SK-N-SH treated with all-trans-retinoic acid at 6 μM for 48 hours (cell line): ENCODE results near the gene PAEP.

Experiments used
- ATAC-seq: fragments of 200-7000 bp; cut with Tn5 transposase; 3 replicates; pipeline ENCODE4 v1.9.1; 2020; ENCODE audit warnings: mild to moderate bottlenecking, moderate library complexity
- ARNTL ChIP-seq: fragments of 450-650 bp; formaldehyde crosslinking; IDR thresholded peaks from 2 replicates; pipeline ENCODE4 v1.5.0; 2020; ENCODE audit warnings: low read depth, mild to moderate bottlenecking, moderate library complexity, borderline replicate concordance
- BACH2 ChIP-seq: fragments of 250-450 bp; sonication (Bioruptor Pico); IDR thresholded peaks from 2 replicates; pipeline ENCODE4 v1.9.0; 2021; ENCODE audit warnings: mild to moderate bottlenecking, borderline replicate concordance
- CSDC2 ChIP-seq: fragments of 250-450 bp; sonication (Bioruptor Pico); IDR thresholded peaks from 2 replicates; pipeline ENCODE4 v1.5.0; 2020; ENCODE audit warnings: mild to moderate bottlenecking, moderate library complexity
- ESRRG ChIP-seq: fragments of 250-450 bp; sonication (Bioruptor Pico); IDR thresholded peaks from 2 replicates; pipeline ENCODE4 v1.6.1; 2021; ENCODE audit warnings: mild to moderate bottlenecking
- ISL1 ChIP-seq: fragments of 250-450 bp; sonication (Bioruptor Pico); IDR thresholded peaks from 2 replicates; pipeline ENCODE4 v2.1.2; 2022; ENCODE audit warnings: mild to moderate bottlenecking, moderate library complexity
- OSR1 ChIP-seq: fragments of 250-450 bp; sonication (Bioruptor Pico); IDR thresholded peaks from 2 replicates; pipeline ENCODE4 v1.8.0; 2022; ENCODE audit warnings: moderate library complexity, mild to moderate bottlenecking, inconsistent platforms
- PPARA ChIP-seq: fragments of 250-450 bp; sonication (Bioruptor Pico); IDR thresholded peaks from 2 replicates; pipeline ENCODE4 v1.5.0; 2020; ENCODE audit warnings: mild to moderate bottlenecking, borderline replicate concordance
- RARB ChIP-seq: fragments of 250-450 bp; sonication (Bioruptor Pico); IDR thresholded peaks from 2 replicates; pipeline ENCODE4 v1.8.0; 2021; ENCODE audit warnings: mild to moderate bottlenecking, moderate library complexity
- SNAI2 ChIP-seq: fragments of 250-450 bp; sonication (Bioruptor Pico); IDR thresholded peaks from 2 replicates; pipeline ENCODE4 v1.5.0; 2020; ENCODE audit warnings: mild to moderate bottlenecking, moderate library complexity
- TOX ChIP-seq: fragments of 250-450 bp; sonication (Bioruptor Pico); IDR thresholded peaks from 2 replicates; pipeline ENCODE4 v1.8.0; 2021; ENCODE audit warnings: mild to moderate bottlenecking, moderate library complexity, borderline replicate concordance
- ZC3H10 ChIP-seq: fragments of 250-450 bp; sonication (Bioruptor Pico); IDR thresholded peaks from 2 replicates; pipeline ENCODE4 v1.5.1; 2021; ENCODE audit warnings: mild to moderate bottlenecking, moderate library complexity
- ZFP3 ChIP-seq: fragments of 250-450 bp; sonication (Bioruptor Pico); IDR thresholded peaks from 2 replicates; pipeline ENCODE4 v1.5.0; 2020; ENCODE audit warnings: mild to moderate bottlenecking, moderate library complexity
- ZFP30 ChIP-seq: fragments of 450-650 bp; formaldehyde crosslinking; IDR thresholded peaks from 2 replicates; pipeline ENCODE4 v1.5.0; 2022; ENCODE audit warnings: mild to moderate bottlenecking, moderate library complexity
- ZNF565 ChIP-seq: fragments of 450-650 bp; formaldehyde crosslinking; conservative IDR thresholded peaks from 2 replicates; pipeline ENCODE4 v1.5.0; 2020; ENCODE audit warnings: low read depth, mild to moderate bottlenecking, moderate library complexity
- ZNF70 ChIP-seq: fragments of 450-650 bp; formaldehyde crosslinking; IDR thresholded peaks from 2 replicates; pipeline ENCODE4 v1.5.0; 2020; ENCODE audit warnings: mild to moderate bottlenecking, moderate library complexity
- TF ChIP-seq, protein P1 (sequence below): fragments of 250-450 bp; sonication (Bioruptor Pico); IDR thresholded peaks from 2 replicates; pipeline ENCODE4 v1.8.0; 2020; ENCODE audit warnings: mild to moderate bottlenecking, moderate library complexity, borderline replicate concordance
- TF ChIP-seq, protein P2 (sequence below): fragments of 250-450 bp; sonication (Bioruptor Pico); IDR thresholded peaks from 2 replicates; pipeline ENCODE4 v1.5.0; 2020; ENCODE audit warnings: mild to moderate bottlenecking, moderate library complexity
- TF ChIP-seq, protein P3 (sequence below): fragments of 250-450 bp; sonication (Bioruptor Pico); IDR thresholded peaks from 2 replicates; pipeline ENCODE4 v1.5.1; 2021; ENCODE audit warnings: mild to moderate bottlenecking, moderate library complexity
- TF ChIP-seq, protein P4 (sequence below): fragments of 250-450 bp; sonication (Bioruptor Pico); IDR thresholded peaks from 2 replicates; pipeline ENCODE4 v1.8.0; 2021; ENCODE audit warnings: low read depth, mild to moderate bottlenecking, moderate library complexity, borderline replicate concordance
- TF ChIP-seq, protein P5 (sequence below): fragments of 250-450 bp; sonication (Bioruptor Pico); IDR thresholded peaks from 2 replicates; pipeline ENCODE4 v1.5.1; 2020; ENCODE audit warnings: low read depth, mild to moderate bottlenecking, moderate library complexity

PAEP gene

DNA sequence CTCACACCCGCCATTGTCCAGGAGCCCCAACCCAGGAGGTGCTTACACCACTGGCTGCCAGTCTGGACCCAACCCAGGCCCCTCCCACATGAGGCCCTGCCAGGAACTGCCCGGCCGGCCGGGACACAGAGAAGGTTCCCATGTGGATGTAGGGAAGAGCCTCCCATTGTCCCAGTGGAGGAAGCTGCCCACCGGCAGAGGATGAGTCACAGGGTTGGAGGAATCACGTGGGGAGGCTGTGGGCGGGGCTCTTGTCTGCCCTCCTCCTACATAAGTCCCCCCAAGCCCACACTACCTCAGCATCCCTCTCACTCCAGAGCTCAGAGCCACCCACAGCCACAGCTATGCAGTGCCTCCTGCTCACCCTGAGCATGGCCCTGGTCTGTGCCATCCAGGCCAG, 26.1 kb downstream of the PAEP start:
- TF ChIP-seq TOX (CRISPR knock-in tag) (no peak), PPARA (no peak)
- TF ChIP-seq, all 23 proteins: peak for 0
- no peak for ATAC-seq

DNA sequence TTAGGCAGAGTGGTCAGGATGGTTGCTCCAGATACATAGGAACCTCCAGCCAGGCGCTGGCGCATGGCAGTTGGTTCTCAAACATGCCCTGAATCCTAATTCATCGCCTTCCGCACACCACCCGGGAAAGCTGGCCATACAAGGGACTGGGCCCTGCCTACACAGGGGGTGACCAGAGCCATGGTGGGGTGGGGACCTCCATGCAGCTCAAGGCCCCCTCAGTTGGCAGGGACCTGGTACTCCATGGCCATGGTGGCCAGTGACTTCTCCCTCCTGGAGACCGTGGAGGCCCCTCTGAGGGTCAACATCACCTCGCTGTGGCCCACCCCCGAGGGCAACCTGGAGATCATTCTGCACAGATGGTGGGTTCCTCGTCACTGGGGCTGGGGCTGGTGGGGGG, 26.8 kb downstream of the PAEP start:
- TF ChIP-seq ZNF70 = no peak
- no peak for TF ChIP-seq BACH2 (CRISPR knock-in tag)
- no peak for TF ChIP-seq PPARA
- TF ChIP-seq, protein P1, sequence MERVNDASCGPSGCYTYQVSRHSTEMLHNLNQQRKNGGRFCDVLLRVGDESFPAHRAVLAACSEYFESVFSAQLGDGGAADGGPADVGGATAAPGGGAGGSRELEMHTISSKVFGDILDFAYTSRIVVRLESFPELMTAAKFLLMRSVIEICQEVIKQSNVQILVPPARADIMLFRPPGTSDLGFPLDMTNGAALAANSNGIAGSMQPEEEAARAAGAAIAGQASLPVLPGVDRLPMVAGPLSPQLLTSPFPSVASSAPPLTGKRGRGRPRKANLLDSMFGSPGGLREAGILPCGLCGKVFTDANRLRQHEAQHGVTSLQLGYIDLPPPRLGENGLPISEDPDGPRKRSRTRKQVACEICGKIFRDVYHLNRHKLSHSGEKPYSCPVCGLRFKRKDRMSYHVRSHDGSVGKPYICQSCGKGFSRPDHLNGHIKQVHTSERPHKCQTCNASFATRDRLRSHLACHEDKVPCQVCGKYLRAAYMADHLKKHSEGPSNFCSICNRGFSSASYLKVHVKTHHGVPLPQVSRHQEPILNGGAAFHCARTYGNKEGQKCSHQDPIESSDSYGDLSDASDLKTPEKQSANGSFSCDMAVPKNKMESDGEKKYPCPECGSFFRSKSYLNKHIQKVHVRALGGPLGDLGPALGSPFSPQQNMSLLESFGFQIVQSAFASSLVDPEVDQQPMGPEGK (CRISPR knock-in tag) = no peak
- TF ChIP-seq, protein P2, sequence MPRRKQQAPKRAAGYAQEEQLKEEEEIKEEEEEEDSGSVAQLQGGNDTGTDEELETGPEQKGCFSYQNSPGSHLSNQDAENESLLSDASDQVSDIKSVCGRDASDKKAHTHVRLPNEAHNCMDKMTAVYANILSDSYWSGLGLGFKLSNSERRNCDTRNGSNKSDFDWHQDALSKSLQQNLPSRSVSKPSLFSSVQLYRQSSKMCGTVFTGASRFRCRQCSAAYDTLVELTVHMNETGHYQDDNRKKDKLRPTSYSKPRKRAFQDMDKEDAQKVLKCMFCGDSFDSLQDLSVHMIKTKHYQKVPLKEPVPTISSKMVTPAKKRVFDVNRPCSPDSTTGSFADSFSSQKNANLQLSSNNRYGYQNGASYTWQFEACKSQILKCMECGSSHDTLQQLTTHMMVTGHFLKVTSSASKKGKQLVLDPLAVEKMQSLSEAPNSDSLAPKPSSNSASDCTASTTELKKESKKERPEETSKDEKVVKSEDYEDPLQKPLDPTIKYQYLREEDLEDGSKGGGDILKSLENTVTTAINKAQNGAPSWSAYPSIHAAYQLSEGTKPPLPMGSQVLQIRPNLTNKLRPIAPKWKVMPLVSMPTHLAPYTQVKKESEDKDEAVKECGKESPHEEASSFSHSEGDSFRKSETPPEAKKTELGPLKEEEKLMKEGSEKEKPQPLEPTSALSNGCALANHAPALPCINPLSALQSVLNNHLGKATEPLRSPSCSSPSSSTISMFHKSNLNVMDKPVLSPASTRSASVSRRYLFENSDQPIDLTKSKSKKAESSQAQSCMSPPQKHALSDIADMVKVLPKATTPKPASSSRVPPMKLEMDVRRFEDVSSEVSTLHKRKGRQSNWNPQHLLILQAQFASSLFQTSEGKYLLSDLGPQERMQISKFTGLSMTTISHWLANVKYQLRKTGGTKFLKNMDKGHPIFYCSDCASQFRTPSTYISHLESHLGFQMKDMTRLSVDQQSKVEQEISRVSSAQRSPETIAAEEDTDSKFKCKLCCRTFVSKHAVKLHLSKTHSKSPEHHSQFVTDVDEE (CRISPR knock-in tag) = no peak
- TF ChIP-seq ISL1 = no peak
- TF ChIP-seq ZNF565 (CRISPR knock-in tag) = no peak
- TF ChIP-seq ESRRG (CRISPR knock-in tag) = no peak
- TF ChIP-seq SNAI2 = no peak
- TF ChIP-seq CSDC2 = no peak
- no peak for TF ChIP-seq OSR1
- TF ChIP-seq ZFP30 = no peak
- no peak for TF ChIP-seq ZFP3
- TF ChIP-seq, protein P3, sequence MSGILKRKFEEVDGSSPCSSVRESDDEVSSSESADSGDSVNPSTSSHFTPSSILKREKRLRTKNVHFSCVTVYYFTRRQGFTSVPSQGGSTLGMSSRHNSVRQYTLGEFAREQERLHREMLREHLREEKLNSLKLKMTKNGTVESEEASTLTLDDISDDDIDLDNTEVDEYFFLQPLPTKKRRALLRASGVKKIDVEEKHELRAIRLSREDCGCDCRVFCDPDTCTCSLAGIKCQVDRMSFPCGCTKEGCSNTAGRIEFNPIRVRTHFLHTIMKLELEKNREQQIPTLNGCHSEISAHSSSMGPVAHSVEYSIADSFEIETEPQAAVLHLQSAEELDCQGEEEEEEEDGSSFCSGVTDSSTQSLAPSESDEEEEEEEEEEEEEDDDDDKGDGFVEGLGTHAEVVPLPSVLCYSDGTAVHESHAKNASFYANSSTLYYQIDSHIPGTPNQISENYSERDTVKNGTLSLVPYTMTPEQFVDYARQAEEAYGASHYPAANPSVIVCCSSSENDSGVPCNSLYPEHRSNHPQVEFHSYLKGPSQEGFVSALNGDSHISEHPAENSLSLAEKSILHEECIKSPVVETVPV (CRISPR knock-in tag) = no peak
- TF ChIP-seq, protein P4, sequence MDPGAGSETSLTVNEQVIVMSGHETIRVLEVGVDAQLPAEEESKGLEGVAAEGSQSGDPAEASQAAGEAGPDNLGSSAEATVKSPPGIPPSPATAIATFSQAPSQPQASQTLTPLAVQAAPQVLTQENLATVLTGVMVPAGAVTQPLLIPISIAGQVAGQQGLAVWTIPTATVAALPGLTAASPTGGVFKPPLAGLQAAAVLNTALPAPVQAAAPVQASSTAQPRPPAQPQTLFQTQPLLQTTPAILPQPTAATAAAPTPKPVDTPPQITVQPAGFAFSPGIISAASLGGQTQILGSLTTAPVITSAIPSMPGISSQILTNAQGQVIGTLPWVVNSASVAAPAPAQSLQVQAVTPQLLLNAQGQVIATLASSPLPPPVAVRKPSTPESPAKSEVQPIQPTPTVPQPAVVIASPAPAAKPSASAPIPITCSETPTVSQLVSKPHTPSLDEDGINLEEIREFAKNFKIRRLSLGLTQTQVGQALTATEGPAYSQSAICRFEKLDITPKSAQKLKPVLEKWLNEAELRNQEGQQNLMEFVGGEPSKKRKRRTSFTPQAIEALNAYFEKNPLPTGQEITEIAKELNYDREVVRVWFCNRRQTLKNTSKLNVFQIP (CRISPR knock-in tag) = no peak
- TF ChIP-seq, protein P5, sequence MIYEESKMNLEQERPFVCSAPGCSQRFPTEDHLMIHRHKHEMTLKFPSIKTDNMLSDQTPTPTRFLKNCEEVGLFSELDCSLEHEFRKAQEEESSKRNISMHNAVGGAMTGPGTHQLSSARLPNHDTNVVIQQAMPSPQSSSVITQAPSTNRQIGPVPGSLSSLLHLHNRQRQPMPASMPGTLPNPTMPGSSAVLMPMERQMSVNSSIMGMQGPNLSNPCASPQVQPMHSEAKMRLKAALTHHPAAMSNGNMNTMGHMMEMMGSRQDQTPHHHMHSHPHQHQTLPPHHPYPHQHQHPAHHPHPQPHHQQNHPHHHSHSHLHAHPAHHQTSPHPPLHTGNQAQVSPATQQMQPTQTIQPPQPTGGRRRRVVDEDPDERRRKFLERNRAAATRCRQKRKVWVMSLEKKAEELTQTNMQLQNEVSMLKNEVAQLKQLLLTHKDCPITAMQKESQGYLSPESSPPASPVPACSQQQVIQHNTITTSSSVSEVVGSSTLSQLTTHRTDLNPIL = no peak
- no peak for TF ChIP-seq ZC3H10 (CRISPR knock-in tag)
- no peak for TF ChIP-seq TOX (CRISPR knock-in tag)
- no peak for TF ChIP-seq ARNTL (CRISPR knock-in tag)
- TF ChIP-seq RARB (CRISPR knock-in tag) = no peak
- ATAC-seq = no peak

DNA sequence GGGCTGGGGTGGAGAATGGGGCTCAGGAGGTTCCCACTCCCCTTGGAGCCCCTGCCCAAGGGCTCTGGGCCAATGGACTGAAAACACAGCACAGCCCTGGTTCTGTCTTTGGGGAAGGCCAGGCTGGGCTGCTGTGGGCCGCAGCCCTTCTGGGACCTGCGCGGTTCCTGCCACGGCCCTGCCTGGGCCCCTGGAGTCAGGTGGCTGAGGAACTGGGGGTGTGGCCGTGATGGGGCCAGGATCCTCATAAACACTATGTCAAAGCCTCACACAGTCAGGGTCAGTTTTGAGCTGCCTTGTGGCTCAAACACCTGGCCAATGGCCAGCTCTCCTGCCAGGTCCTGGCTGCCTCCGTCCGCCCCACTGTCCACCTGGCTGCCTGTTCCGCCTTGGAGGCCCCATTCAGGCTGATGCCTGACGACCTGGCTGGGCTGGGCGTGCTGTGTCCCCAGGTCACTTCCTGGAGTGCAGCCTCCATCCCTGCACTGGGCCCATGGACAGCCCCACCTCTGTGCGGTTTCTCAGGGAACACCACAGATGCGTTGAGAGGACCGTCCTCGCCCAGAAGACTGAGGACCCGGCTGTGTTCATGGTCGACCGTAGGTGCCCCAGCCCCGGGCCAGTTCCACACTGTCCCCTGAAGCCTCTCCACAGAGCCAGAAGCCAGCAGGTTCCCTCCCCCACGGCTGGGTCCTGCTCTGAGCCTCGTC, 27.5 kb downstream of the PAEP start:
- TF ChIP-seq, protein P4 (CRISPR knock-in tag) = no peak
- TF ChIP-seq RARB (CRISPR knock-in tag) (no peak), ZC3H10 (CRISPR knock-in tag) (no peak), SNAI2 (no peak), ZNF70 (no peak), TOX (CRISPR knock-in tag) (no peak), ZNF565 (CRISPR knock-in tag) (no peak), ISL1 (no peak), ESRRG (CRISPR knock-in tag) (no peak), OSR1 (no peak), PPARA (no peak)
- TF ChIP-seq, protein P3 (CRISPR knock-in tag) = no peak
- TF ChIP-seq, protein P5 = no peak
- no peak for ATAC-seq
